ENCODE results near the gene IRAK1. TPM values are rescaled to one million over a fixed set of nuclear protein-coding genes. Genes with fewer than 3 reads are reported as not detected.

IRAK1 gene
- total and polyA plus RNA-seq, 2 of the 13 experiments (the other 11 are each of a cell fraction or from before 2014, with no cell fraction given): 57.7 to 77.3 TPM

- Histone ChIP-seq H3K4me3 (replicated peaks in 1 of 3; ENCODE audit: insufficient read depth in 1 of 3, low read depth in 2 of 3, low read length in 3 of 3) (no peak overlapping the region), H3K4me1 (ENCODE audit: insufficient read depth, low read length) (peaks cover 22% of the 10 kb centered on the region), H3K9me3 (ENCODE audit: low read length) (no peaks in the 10 kb centered on the region), H4K20me1 (ENCODE audit: insufficient read depth, low read length) (no peaks in the 10 kb centered on the region), H3K4me2 (ENCODE audit: low read depth, low read length) (no peak overlapping the region), H3K27ac (ENCODE audit: extremely low read length, insufficient read depth, low read length) (no peak overlapping the region), H3K79me2 (ENCODE audit: insufficient read depth, low read length) (peaks cover 38% of the 10 kb centered on the region), H3K9ac (ENCODE audit: insufficient read depth, low read depth, low read length) (no peak overlapping the region), H3K27me3 (ENCODE audit: control insufficient read depth in 1 of 2, insufficient read depth in 2 of 2, low read length in 2 of 2) (no peaks in the 10 kb centered on the region), H3K36me3 (replicated peaks in 1 of 2; ENCODE audit: control insufficient read depth in 1 of 2, insufficient read depth in 2 of 2, low read length in 2 of 2) (peaks cover 0 to 2% of the 10 kb centered on the region in 2 experiments; a peak in 2 of 5 replicates), H2AFZ (ENCODE audit: low read length) (no peak overlapping the region)
- TF ChIP-seq MNT (IDR thresholded peaks at IDR 0.05) (no peak), SMAD1 (CRISPR knock-in tag; IDR thresholded peaks at IDR 0.05; ENCODE audit: borderline replicate concordance, low read depth) (no peak), HOXD1 (CRISPR knock-in tag; IDR thresholded peaks at IDR 0.05) (no peak), ZFP62 (CRISPR knock-in tag; IDR thresholded peaks at IDR 0.05) (no peak), PHB2 (IDR thresholded peaks at IDR 0.05; ENCODE audit: partially characterized antibody) (no peak), HMG20B (CRISPR knock-in tag; conservative IDR thresholded peaks at IDR 0.05) (no peak), KAT2B (IDR thresholded peaks at IDR 0.05; ENCODE audit: borderline replicate concordance, low read depth, low read length) (no peak), MEF2D (CRISPR knock-in tag; IDR thresholded peaks at IDR 0.05) (no peak)
- intact Hi-C loops (cut with micrococcal nuclease; ENCODE audit: unreplicated experiment) (no loop called here), in situ Hi-C loops (cut with HindIII; ENCODE audit: extremely low pct_ligation_motif_present, low pct_unique_long_range_greater_than_20kb) (no loop called here)
- no TSS peak for BruUV-seq (replicated peaks)
- no peak for DNase-seq (ENCODE audit: low spot score)
- FAIRE-seq: no peak
- POLR2A ChIA-PET: no interaction called here
- ATAC-seq: no peak
- 97% methylated on average over 3 of the region's 4 CpGs for WGBS (ENCODE audit: low lambda C conversion rate)
- CTCF ChIA-PET (ENCODE audit: low intra/inter-chr PET ratio, low total read pairs): no interaction called here
Measured at GRCh38 chrX:154063234-154063633, 43.5 kb upstream of the IRAK1 start.

GRCh38 chrX:154061801-154062200 is 42.1 kb upstream of the IRAK1 start:
- Histone ChIP-seq H3K36me3 (replicated peaks in 1 of 2; ENCODE audit: control insufficient read depth in 1 of 2, insufficient read depth in 2 of 2, low read length in 2 of 2) (peaks cover 0 to 13% of the 10 kb centered on the region in 2 experiments; a peak in 3 of 5 replicates), H3K4me1 (ENCODE audit: insufficient read depth, low read length) (peaks cover 22% of the 10 kb centered on the region), H3K4me2 (ENCODE audit: low read depth, low read length) (no peak overlapping the region), H2AFZ (ENCODE audit: low read length) (no peak overlapping the region), H3K27ac (ENCODE audit: extremely low read length, insufficient read depth, low read length) (no peak overlapping the region), H3K9ac (ENCODE audit: insufficient read depth, low read depth, low read length) (no peak overlapping the region), H3K4me3 (replicated peaks in 1 of 3; ENCODE audit: insufficient read depth in 1 of 3, low read depth in 2 of 3, low read length in 3 of 3) (no peak overlapping the region), H4K20me1 (ENCODE audit: insufficient read depth, low read length) (no peaks in the 10 kb centered on the region), H3K9me3 (ENCODE audit: low read length) (no peaks in the 10 kb centered on the region), H3K27me3 (ENCODE audit: control insufficient read depth in 1 of 2, insufficient read depth in 2 of 2, low read length in 2 of 2) (no peaks in the 10 kb centered on the region), H3K79me2 (ENCODE audit: insufficient read depth, low read length) (peaks cover 37% of the 10 kb centered on the region)
- intact Hi-C loops (cut with micrococcal nuclease; ENCODE audit: unreplicated experiment): no loop called here
- BruUV-seq (replicated peaks): no TSS peak
- CTCF ChIA-PET (ENCODE audit: low intra/inter-chr PET ratio, low total read pairs): no interaction called here
- no peak for FAIRE-seq
- DNase-seq (ENCODE audit: low spot score): no peak
- ATAC-seq: no peak
- in situ Hi-C loops (cut with HindIII; ENCODE audit: extremely low pct_ligation_motif_present, low pct_unique_long_range_greater_than_20kb): no loop called here
- POLR2A ChIA-PET: no interaction called here
- WGBS (ENCODE audit: low lambda C conversion rate): 89% methylated on average over 8 of the region's 8 CpGs
- TF ChIP-seq DBP (CRISPR knock-in tag; IDR thresholded peaks at IDR 0.05; ENCODE audit: not compliant biosample characterization) (no peak), GATAD2A (CRISPR knock-in tag; IDR thresholded peaks at IDR 0.05) (no peak), SRSF9 (IDR thresholded peaks at IDR 0.05; ENCODE audit: borderline replicate concordance, insufficient read depth, low read depth, low read length, poor library complexity, severe bottlenecking) (no peak), ZBTB37 (CRISPR knock-in tag; IDR thresholded peaks at IDR 0.05) (no peak), GTF3A (CRISPR knock-in tag; conservative IDR thresholded peaks at IDR 0.05) (no peak), ZNF652 (CRISPR knock-in tag; IDR thresholded peaks at IDR 0.05; ENCODE audit: borderline replicate concordance, low read depth) (no peak), MTERF4 (CRISPR knock-in tag; IDR thresholded peaks at IDR 0.05) (no peak)

Measured in HepG2 (cell line).